GM12874 (cell line): ENCODE data around the gene LMNTD2.

Experiments
- CTCF ChIP-seq: IDR thresholded peaks from 2 replicates; pipeline ENCODE4 v1.5.1; 2011; ENCODE audit warnings: low read depth, mild to moderate bottlenecking, control low read depth, low read length, moderate library complexity; ENCODE audit not compliant: insufficient read depth

LMNTD2 gene

DNA sequence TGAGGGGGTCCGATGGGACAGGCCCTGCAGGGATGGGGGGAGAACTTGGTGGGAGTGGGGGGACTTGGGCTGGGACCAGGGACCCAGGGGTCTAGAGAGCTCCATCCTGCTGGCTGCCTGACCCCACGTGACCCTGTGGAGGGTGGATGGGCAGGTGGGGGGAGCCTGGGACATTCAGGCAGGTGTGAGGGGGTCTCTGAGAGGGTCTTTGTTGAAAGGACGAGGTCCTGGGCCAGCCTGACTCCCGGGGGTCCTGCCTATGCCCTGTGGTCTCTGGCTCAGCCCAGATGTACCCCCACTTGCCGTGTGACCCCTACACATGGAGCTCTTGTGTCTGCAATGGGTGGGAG is 15.7 kb downstream of the LMNTD2 start:
- TF ChIP-seq CTCF, result no peak

DNA sequence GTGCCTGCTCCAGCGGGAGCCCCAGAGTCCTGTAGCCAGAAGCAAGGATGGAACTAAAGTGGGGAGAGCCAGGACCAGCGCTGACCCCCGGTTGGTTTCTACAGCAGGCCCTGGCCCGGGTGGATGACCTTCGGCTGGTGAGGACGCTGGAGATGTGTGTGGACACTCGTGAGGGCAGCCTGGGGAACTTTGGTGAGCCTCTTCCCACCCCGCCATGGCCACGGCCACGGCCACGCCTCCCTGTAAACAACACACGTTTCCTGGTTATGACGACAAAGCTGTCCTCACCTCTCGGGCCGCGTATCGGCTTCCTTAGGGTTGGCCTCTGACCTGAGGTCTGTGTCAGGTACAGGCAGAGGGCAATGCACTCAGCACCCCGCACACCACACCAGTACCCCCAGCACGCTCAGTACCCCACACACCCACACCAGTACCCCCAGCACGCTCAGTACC is 19.1 kb downstream of the LMNTD2 start:
- no peak for TF ChIP-seq CTCF

DNA sequence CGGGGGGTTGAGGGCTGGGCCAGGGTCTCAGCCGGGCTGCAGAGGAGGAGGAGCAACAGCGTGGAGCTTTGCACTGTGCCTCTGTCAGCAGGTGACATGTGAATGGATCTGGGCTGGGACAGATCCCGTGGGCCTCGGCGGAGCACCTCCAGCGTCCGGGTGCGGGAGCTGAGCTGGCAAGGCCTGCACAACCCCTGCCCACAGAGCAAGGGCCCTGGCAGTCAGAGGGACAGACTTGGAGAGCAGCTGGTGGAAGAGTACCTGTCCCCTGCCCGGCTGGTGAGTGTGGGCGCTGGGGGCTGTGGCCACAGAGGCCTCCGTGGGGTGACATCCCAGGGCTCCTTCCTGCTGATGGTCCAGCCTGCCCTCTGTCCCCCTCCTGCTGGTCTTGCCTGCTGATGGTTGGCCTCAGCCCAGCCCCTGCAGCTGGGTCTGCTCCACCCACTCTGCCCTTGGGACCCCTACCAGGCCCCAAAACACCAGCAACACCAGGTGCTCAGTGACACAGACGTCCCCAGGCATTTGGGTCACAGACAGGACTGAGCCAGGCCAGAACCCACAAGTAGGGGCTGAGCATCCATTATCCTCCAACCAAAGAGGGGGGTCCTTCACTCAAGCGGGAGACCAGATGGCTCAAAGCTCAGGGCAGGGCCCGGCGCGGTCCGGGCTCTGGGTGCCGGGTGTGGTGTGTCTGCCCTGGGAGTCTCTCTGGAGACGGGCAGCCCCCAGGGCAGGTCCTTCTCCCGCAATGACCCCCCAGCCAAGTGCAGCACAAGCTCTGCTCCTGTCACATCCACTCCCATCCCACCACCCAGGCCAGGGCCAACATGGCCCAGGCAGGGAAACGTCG is 19.7 kb downstream of the LMNTD2 start:
- no peak for TF ChIP-seq CTCF

DNA sequence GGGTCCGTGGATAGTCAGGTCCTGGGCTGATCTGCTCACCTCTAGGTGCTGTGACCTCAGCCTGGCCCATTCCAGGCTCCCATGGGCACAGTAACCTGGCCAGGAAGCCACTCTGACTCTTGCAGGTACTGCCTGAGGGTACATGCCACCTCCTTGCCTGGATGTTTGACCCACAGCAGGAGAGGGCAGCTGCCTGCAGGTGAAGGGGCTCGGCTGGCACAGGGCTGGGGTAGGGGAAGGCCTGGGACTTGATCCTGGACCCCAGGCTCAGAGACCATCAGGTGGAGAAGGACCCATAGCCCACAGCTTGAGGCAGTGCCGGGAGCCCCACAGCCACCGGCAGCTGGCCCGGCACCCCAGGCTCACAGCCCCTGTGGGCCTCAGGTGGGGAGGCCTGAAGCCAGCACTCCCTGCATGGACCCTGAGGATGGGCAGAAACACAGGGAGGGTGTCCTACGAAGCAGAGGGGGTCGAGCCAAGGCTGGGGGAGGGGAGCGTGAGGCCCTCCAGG is 20.5 kb downstream of the LMNTD2 start:
- TF ChIP-seq CTCF, result no peak

- no peak for TF ChIP-seq CTCF
These were observed 22.0 kb downstream of the LMNTD2 start for GRCh38 chr11:538431-539051.

- TF ChIP-seq CTCF, result no peak
These were observed 22.7 kb downstream of the LMNTD2 start for GRCh38 chr11:537622-538430.

DNA sequence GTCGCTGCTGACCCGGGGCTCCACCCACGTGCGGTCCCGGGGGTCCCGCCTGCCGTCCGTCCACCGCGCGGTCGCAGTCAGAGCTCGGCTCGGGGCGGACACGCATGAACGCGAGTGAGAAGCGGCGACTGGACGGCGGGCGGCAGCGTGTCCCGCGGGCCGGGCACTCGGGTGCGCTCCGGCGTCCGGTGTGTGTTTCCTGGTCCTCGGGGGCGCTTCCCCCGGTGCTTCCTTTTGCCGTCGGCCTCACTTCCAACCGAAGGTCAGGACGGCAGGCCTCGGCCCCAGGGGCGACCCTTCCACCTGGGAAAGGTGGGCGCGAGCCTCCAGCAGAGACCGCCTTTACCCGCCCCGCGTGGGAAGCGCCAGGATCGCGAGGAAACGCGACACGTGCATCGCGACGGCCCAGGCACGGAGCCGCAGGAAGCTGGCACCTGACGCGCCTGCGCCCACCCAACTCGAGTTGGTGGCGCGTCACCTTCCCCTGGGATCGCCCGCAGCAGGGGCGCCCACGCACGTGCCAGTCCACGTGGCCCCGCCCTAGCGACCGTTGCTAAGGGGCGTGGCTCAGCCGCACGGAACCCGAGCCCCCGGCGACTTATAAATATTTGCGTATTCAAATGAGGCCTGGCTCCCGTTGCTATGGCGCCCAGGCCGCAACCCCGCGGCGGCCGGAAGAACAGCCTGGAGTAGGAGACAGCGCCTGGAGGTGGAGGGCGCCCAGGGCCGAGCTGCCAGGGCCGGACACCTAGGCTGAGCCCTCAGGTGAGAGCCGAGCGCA is 23.5 kb downstream of the LMNTD2 start, which contains the start of gene LRRC56:
Gene LRRC56, plus strand, starts transcription at position 687 of the 781 bp plus-strand sequence. CDS start 3,158 bp downstream, outside the sequence.
- TF ChIP-seq CTCF, result no peak
